ENCODE results near the gene HOXA9. TPM values are rescaled to one million over a fixed set of nuclear protein-coding genes. Genes with fewer than 3 reads are reported as not detected.

HOXA9 gene
- total and polyA plus RNA-seq, 4 donors = 0.02 to 0.70 TPM; not detected in 2

DNA sequence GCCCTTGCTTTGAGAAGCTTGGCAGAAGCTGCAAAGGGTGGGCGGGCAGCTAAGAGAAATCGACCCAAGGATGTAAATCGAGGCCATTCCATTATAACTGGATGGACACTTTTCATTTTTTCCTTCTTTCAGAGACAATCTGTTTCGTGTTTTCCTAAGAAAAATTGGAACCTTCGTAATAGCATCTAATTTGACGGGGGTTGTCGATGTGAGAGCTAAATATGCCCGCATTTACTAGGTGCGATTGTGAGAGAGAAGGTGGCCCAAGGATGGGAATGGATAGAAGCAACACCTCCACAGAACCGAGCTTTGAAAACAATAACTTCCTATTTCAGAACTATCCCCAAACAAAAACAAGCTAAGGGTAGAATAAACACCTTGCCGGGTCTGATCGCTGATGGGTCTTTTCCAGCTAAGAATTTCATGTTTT lies 33.9 kb downstream of the HOXA9 start:
- DNase-seq (ENCODE audit: low spot score) = no peak
- H3K36me3 ChIP-seq (ENCODE audit: control insufficient read depth in 4 of 4, insufficient read depth in 3 of 4, low read depth in 1 of 4, low read length in 3 of 4) = no peaks in the 10 kb centered on the region
- H3K4me3 ChIP-seq (ENCODE audit: low read depth in 1 of 3, low read length in 3 of 3) = peak overlapping the region in 1 of 3 donors; percentile 57
- 26% methylated on average over 12 of the region's 12 CpGs for WGBS
- H3K27me3 ChIP-seq (ENCODE audit: control insufficient read depth in 4 of 4, insufficient read depth in 4 of 4, low read length in 3 of 4) = peaks cover 0 to 19% (median 9%) of the 10 kb centered on the region in 4 donors
- H3K9ac ChIP-seq (ENCODE audit: low read depth in 1 of 2, low read length in 2 of 2) = no peak overlapping the region
- H3K27ac ChIP-seq (ENCODE audit: low read depth in 1 of 2, low read length in 2 of 2) = peak overlapping the region; percentile 37 to 52
- peaks cover 0 to 9% (median 1%) of the 10 kb centered on the region in 4 donors for H3K4me1 ChIP-seq (ENCODE audit: control insufficient read depth in 4 of 4, insufficient read depth in 4 of 4, low read length in 3 of 4)
- TF ChIP-seq EGR1 (IDR thresholded peaks at IDR 0.05; ENCODE audit: low read depth in 2 of 2) (no peak), YY1 (IDR thresholded peaks at IDR 0.05) (no peak), RXRA (IDR thresholded peaks at IDR 0.05) (no peak), ZBTB33 (IDR thresholded peaks at IDR 0.05) (no peak), MAX (IDR thresholded peaks at IDR 0.05) (no peak), FOXA1 (IDR thresholded peaks at IDR 0.05) (no peak), HNF4A (conservative IDR thresholded peaks at IDR 0.05) (no peak), NR2F2 (IDR thresholded peaks at IDR 0.05) (no peak), GABPA (IDR thresholded peaks at IDR 0.05 in 1 of 2, conservative IDR thresholded peaks at IDR 0.05 in 1 of 2) (no peak), TAF1 (conservative IDR thresholded peaks at IDR 0.05) (no peak), RAD21 (IDR thresholded peaks at IDR 0.05) (no peak)
- TF ChIP-seq, protein P1, sequence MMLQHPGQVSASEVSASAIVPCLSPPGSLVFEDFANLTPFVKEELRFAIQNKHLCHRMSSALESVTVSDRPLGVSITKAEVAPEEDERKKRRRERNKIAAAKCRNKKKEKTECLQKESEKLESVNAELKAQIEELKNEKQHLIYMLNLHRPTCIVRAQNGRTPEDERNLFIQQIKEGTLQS (IDR thresholded peaks at IDR 0.05) = no peak
- TF ChIP-seq, protein P2, sequence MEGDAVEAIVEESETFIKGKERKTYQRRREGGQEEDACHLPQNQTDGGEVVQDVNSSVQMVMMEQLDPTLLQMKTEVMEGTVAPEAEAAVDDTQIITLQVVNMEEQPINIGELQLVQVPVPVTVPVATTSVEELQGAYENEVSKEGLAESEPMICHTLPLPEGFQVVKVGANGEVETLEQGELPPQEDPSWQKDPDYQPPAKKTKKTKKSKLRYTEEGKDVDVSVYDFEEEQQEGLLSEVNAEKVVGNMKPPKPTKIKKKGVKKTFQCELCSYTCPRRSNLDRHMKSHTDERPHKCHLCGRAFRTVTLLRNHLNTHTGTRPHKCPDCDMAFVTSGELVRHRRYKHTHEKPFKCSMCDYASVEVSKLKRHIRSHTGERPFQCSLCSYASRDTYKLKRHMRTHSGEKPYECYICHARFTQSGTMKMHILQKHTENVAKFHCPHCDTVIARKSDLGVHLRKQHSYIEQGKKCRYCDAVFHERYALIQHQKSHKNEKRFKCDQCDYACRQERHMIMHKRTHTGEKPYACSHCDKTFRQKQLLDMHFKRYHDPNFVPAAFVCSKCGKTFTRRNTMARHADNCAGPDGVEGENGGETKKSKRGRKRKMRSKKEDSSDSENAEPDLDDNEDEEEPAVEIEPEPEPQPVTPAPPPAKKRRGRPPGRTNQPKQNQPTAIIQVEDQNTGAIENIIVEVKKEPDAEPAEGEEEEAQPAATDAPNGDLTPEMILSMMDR (IDR thresholded peaks at IDR 0.05; ENCODE audit: low read depth, low read length, missing input control) = no peak
- H3K9me3 ChIP-seq (ENCODE audit: control insufficient read depth in 4 of 4, low read length in 3 of 4) = peaks cover 0 to 2% (median 0%) of the 10 kb centered on the region in 4 donors

GRCh38 chr7:27130540-27131389 lies 34.6 kb downstream of the HOXA9 start, which contains the start of gene HOXA4:
TSS of gene HOXA4 (minus strand) at chr7:27130757. CDS start at chr7:27130733, 24 bp downstream.
- WGBS = 10% methylated on average over 67 of the region's 67 CpGs
- peak; percentile 83 for DNase-seq (ENCODE audit: low spot score)
- Histone ChIP-seq H3K9ac (ENCODE audit: low read depth in 1 of 2, low read length in 2 of 2) (no peak within 1 kb of the TSS), H3K4me3 (ENCODE audit: low read depth in 1 of 3, low read length in 3 of 3) (peak within 1 kb of the TSS; percentile 30 to 57 (median 49)), H3K4me1 (ENCODE audit: control insufficient read depth in 4 of 4, insufficient read depth in 4 of 4, low read length in 3 of 4) (peaks cover 0 to 9% (median 1%) of the 10 kb centered on the region in 4 donors), H3K9me3 (ENCODE audit: control insufficient read depth in 4 of 4, low read length in 3 of 4) (peaks cover 0 to 2% (median 0%) of the 10 kb centered on the region in 4 donors), H3K27ac (ENCODE audit: low read depth in 1 of 2, low read length in 2 of 2) (peak within 1 kb of the TSS; percentile 63 to 70), H3K27me3 (ENCODE audit: control insufficient read depth in 4 of 4, insufficient read depth in 4 of 4, low read length in 3 of 4) (peaks cover 0 to 21% (median 8%) of the 10 kb centered on the region in 4 donors), H3K36me3 (ENCODE audit: control insufficient read depth in 4 of 4, insufficient read depth in 3 of 4, low read depth in 1 of 4, low read length in 3 of 4) (no peaks in the 10 kb centered on the region)
- TF ChIP-seq SP1 (IDR thresholded peaks at IDR 0.05) (peak; percentile 20), RAD21 (IDR thresholded peaks at IDR 0.05) (no peak)
